Peyer's patch (tissue), 4 donors: ENCODE measurements around the gene FNDC1.

Source experiments
- POLR2A ChIP-seq, 2 donors: fragments of 450-650 bp; IDR thresholded peaks; one replicate each; pipeline ENCODE4 v1.5.1; 2017; ENCODE audit warnings: antibody characterized with exemption in 2 of 2, mild to moderate bottlenecking in 2 of 2, moderate library complexity in 2 of 2
- TF ChIP-seq, protein P1 (sequence below), 6 experiments: fragments of 450-650 bp in 4 of 6; fragments of 200-600 bp in 2 of 6; sonication (generic) in 1 of 6; IDR thresholded peaks; one replicate each; pipeline ENCODE4 v1.5.1; 2017 to 2019; ENCODE audit warnings: antibody characterized with exemption in 6 of 6, mild to moderate bottlenecking in 3 of 6, moderate library complexity in 1 of 6

DNA sequence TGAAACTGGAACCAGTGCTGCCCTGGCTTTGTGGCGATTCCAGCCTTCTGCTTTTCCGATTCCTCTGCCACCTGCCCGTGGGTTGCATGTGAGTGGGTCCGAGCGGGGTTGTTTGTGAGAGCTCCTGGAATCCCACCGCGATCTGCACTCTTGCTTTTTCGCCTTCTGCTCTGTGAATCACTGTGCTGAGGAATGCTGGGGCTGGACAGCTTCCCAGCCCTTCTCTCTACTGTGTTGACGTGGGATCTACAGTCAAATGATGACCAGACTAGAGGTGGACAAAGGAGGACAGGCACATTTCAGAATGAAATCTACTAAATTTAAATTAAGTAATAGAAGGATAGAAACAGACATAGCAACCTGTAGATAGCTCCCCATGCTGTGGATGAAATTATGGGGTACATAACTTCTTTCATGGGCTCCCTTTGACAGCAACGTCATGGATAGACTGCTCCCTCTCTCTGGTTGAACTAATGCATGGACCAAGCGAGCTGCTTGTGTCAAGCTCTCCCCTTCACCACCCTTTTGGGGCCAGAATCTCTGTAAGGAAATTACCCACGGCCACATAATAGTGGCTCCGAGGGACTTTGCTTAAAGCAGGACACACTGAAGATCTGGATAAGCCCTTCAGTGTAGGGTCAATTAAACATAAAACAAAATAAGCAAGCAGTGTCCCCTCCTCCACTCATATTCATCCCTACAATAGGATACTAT, 2.0 kb downstream of the FNDC1 start:
- TF ChIP-seq, protein P1, sequence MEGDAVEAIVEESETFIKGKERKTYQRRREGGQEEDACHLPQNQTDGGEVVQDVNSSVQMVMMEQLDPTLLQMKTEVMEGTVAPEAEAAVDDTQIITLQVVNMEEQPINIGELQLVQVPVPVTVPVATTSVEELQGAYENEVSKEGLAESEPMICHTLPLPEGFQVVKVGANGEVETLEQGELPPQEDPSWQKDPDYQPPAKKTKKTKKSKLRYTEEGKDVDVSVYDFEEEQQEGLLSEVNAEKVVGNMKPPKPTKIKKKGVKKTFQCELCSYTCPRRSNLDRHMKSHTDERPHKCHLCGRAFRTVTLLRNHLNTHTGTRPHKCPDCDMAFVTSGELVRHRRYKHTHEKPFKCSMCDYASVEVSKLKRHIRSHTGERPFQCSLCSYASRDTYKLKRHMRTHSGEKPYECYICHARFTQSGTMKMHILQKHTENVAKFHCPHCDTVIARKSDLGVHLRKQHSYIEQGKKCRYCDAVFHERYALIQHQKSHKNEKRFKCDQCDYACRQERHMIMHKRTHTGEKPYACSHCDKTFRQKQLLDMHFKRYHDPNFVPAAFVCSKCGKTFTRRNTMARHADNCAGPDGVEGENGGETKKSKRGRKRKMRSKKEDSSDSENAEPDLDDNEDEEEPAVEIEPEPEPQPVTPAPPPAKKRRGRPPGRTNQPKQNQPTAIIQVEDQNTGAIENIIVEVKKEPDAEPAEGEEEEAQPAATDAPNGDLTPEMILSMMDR (IDR thresholded peaks at IDR 0.05): no peak
- no peak for TF ChIP-seq POLR2A (IDR thresholded peaks at IDR 0.05)
